ENCODE measurements around the gene ANP32A.

The ANP32A gene

GRCh38 chr15:68749793-68750192 lies 70.9 kb downstream of the ANP32A start:
- no peak for DNase-seq (ENCODE audit: low read depth)
- no peak overlapping the region for H3K4me3 ChIP-seq (ENCODE audit: low read length)
- TF ChIP-seq CTCF (conservative IDR thresholded peaks at IDR 0.05; ENCODE audit: low read depth, low read length) = no peak

GRCh38 chr15:68749365-68749764 lies 71.3 kb downstream of the ANP32A start:
- DNase-seq (ENCODE audit: low read depth) = no peak
- no peak for TF ChIP-seq CTCF (conservative IDR thresholded peaks at IDR 0.05; ENCODE audit: low read depth, low read length)
- no peak overlapping the region for H3K4me3 ChIP-seq (ENCODE audit: low read length)

GRCh38 chr15:68743256-68743655 lies 77.4 kb downstream of the ANP32A start:
- no peak for DNase-seq (ENCODE audit: low read depth)
- no peak overlapping the region for H3K4me3 ChIP-seq (ENCODE audit: low read length)
- no peak for TF ChIP-seq CTCF (conservative IDR thresholded peaks at IDR 0.05; ENCODE audit: low read depth, low read length)

- no peak for DNase-seq (ENCODE audit: low read depth)
- TF ChIP-seq CTCF (conservative IDR thresholded peaks at IDR 0.05; ENCODE audit: low read depth, low read length) = no peak
- no peak overlapping the region for H3K4me3 ChIP-seq (ENCODE audit: low read length)
Measured at GRCh38 chr15:68739390-68740080, 81.2 kb downstream of the ANP32A start.

- DNase-seq (ENCODE audit: low read depth) = no peak
- H3K4me3 ChIP-seq (ENCODE audit: low read length) = no peak overlapping the region
- no peak for TF ChIP-seq CTCF (conservative IDR thresholded peaks at IDR 0.05; ENCODE audit: low read depth, low read length)
Measured at GRCh38 chr15:68735610-68736009, 85.1 kb downstream of the ANP32A start.

- no peak for TF ChIP-seq CTCF (conservative IDR thresholded peaks at IDR 0.05; ENCODE audit: low read depth, low read length)
- H3K4me3 ChIP-seq (ENCODE audit: low read length) = no peak overlapping the region
- DNase-seq (ENCODE audit: low read depth) = no peak
Measured at GRCh38 chr15:68734881-68735280, 85.8 kb downstream of the ANP32A start.

GRCh38 chr15:68734352-68734751 lies 86.3 kb downstream of the ANP32A start:
- no peak for TF ChIP-seq CTCF (conservative IDR thresholded peaks at IDR 0.05; ENCODE audit: low read depth, low read length)
- no peak for DNase-seq (ENCODE audit: low read depth)
- no peak overlapping the region for H3K4me3 ChIP-seq (ENCODE audit: low read length)

Measured in retinal pigment epithelial cell (primary cell).